Mesenchymal stem cell (in vitro differentiated cells and primary cell): ENCODE measurements around the gene TREML1.

Experiments used
- DNase-seq: peaks from one replicate; pipeline ENCODE4 v3.0.0-alpha.2; 2013
- H2AFZ ChIP-seq: one replicate; pipeline ENCODE4 v1.6.1; 2013; ENCODE audit warnings: low read depth, mild to moderate bottlenecking, control low read depth, inconsistent platforms, low read length, moderate library complexity
- H2AK5ac ChIP-seq: 2 replicates; pipeline ENCODE4 v1.6.1; 2013; ENCODE audit warnings: low read length, moderate library complexity, mild to moderate bottlenecking, inconsistent platforms; ENCODE audit not compliant: severe bottlenecking
- H2BK120ac ChIP-seq: one replicate; pipeline ENCODE4 v1.6.1; 2013; ENCODE audit warnings: low read depth, mild to moderate bottlenecking, inconsistent platforms, low read length, moderate library complexity
- H2BK12ac ChIP-seq, 2 experiments: one replicate each; pipeline ENCODE4 v1.6.1; 2013; ENCODE audit warnings: inconsistent platforms in 2 of 2, low read length in 2 of 2, mild to moderate bottlenecking in 2 of 2, moderate library complexity in 2 of 2, control low read depth in 1 of 2
- H2BK15ac ChIP-seq: one replicate; pipeline ENCODE4 v1.6.1; 2013; ENCODE audit warnings: mild to moderate bottlenecking, low read depth, inconsistent platforms; ENCODE audit not compliant: poor library complexity, severe bottlenecking
- H2BK5ac ChIP-seq: 2 replicates; pipeline ENCODE4 v1.6.1; 2013; ENCODE audit warnings: low read depth, mild to moderate bottlenecking, low read length, control low read depth, inconsistent platforms; ENCODE audit not compliant: poor library complexity, severe bottlenecking
- H3K14ac ChIP-seq, 2 experiments: one replicate each; pipeline ENCODE4 v1.6.1; 2013; ENCODE audit warnings: inconsistent platforms in 2 of 2, low read length in 2 of 2, control low read depth in 1 of 2, mild to moderate bottlenecking in 1 of 2, moderate library complexity in 1 of 2
- H3K18ac ChIP-seq, 2 experiments: one replicate each; pipeline ENCODE4 v1.6.1; 2013; ENCODE audit warnings: inconsistent platforms in 2 of 2, low read length in 2 of 2, control low read depth in 1 of 2, low read depth in 1 of 2, mild to moderate bottlenecking in 1 of 2
- H3K23ac ChIP-seq, 2 experiments: one replicate each; pipeline ENCODE4 v1.6.1; 2013; ENCODE audit warnings: inconsistent platforms in 2 of 2, low read length in 2 of 2, mild to moderate bottlenecking in 2 of 2, moderate library complexity in 2 of 2, control low read depth in 1 of 2
- H3K27ac ChIP-seq: 2 replicates; pipeline ENCODE4 v1.5.1; 2013; ENCODE audit warnings: mild to moderate bottlenecking, moderate library complexity, low read length, control low read depth, inconsistent platforms; ENCODE audit not compliant: poor library complexity, severe bottlenecking
- H3K27me3 ChIP-seq, 2 experiments: 2 replicates each; pipeline versions ENCODE4 v1.6.1 to v1.7.0; 2013; ENCODE audit warnings: low read length in 2 of 2, mild to moderate bottlenecking in 2 of 2, moderate library complexity in 2 of 2, control low read depth in 1 of 2, inconsistent platforms in 1 of 2; ENCODE audit not compliant: control insufficient read depth in 1 of 2, insufficient read depth in 1 of 2
- H3K36me3 ChIP-seq, 2 experiments: 2 replicates each; pipeline versions ENCODE4 v1.6.1 to v1.7.0; 2013; ENCODE audit warnings: low read length in 2 of 2, control low read depth in 1 of 2, inconsistent platforms in 1 of 2, low read depth in 1 of 2, mild to moderate bottlenecking in 1 of 2; ENCODE audit not compliant: insufficient read depth in 2 of 2, control insufficient read depth in 1 of 2
- H3K4ac ChIP-seq, 2 experiments: one replicate each; pipeline ENCODE4 v1.6.1; 2013; ENCODE audit warnings: inconsistent platforms in 2 of 2, low read length in 2 of 2, mild to moderate bottlenecking in 2 of 2, moderate library complexity in 2 of 2, control low read depth in 1 of 2, low read depth in 1 of 2
- H3K4me1 ChIP-seq: 2 replicates; pipeline ENCODE4 v1.6.1; 2013; ENCODE audit warnings: low read depth, low read length, control low read depth; ENCODE audit not compliant: control insufficient read depth, insufficient read depth
- H3K4me2 ChIP-seq: 2 replicates; pipeline ENCODE4 v1.6.1; 2013; ENCODE audit warnings: low read length, mild to moderate bottlenecking, inconsistent platforms; ENCODE audit not compliant: poor library complexity, severe bottlenecking
- H3K4me3 ChIP-seq, 2 experiments: 2 replicates each; pipeline versions ENCODE4 v1.5.1 to v1.7.0; 2013; ENCODE audit warnings: low read length in 2 of 2, mild to moderate bottlenecking in 2 of 2, control low read depth in 1 of 2, low read depth in 1 of 2; ENCODE audit not compliant: insufficient read depth in 1 of 2
- H3K79me1 ChIP-seq: replicated peaks from 2 replicates; pipeline ENCODE4 v1.6.1; 2013; ENCODE audit warnings: mild to moderate bottlenecking, control low read depth, low read length, inconsistent platforms; ENCODE audit not compliant: poor library complexity, severe bottlenecking
- H3K9ac ChIP-seq: 2 replicates; pipeline ENCODE4 v1.7.0; 2013; ENCODE audit warnings: mild to moderate bottlenecking, low read length, moderate library complexity
- H3K9me3 ChIP-seq: 2 replicates; pipeline ENCODE4 v1.7.0; 2013; ENCODE audit warnings: mild to moderate bottlenecking, low read length; ENCODE audit not compliant: control insufficient read depth
- H4K8ac ChIP-seq: one replicate; pipeline ENCODE4 v1.6.1; 2013; ENCODE audit warnings: inconsistent platforms, mild to moderate bottlenecking, low read length, moderate library complexity
- H4K91ac ChIP-seq: one replicate; pipeline ENCODE4 v1.6.1; 2013; ENCODE audit warnings: mild to moderate bottlenecking, low read length, inconsistent platforms
- WGBS: methylation state at CpG from one replicate; pipeline ENCODE4 v1.1.7; 2013; ENCODE audit warnings: mixed read lengths; 5-methylcytosine and 5-hydroxymethylcytosine counted together

Gene TREML1

DNA sequence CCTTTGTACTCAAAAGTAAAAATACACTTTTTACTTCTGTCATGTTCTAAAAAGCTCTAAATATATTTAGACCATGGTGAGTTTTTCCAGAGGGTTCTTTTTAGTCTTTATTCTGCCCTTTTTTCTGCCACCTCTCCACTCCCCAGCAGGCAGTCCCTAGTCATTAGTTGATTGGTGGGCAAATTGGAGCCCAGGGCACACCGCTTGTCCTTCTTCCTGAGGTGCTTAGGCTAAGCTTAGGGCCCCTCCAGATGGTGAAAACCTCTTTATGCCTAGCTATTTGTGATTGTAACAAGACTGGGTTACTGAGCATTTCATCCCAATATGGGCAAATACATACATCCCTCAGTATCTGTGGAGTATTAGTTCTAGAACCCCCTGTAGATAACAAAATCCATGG is 6.2 kb downstream of the TREML1 start:
- H3K79me1 ChIP-seq = no peaks in the 10 kb centered on the region
- H2BK15ac ChIP-seq = no peak overlapping the region
- H3K4me1 ChIP-seq = no peaks in the 10 kb centered on the region
- H3K4ac ChIP-seq = no peak overlapping the region
- no peaks in the 10 kb centered on the region for H3K9me3 ChIP-seq
- no peak for DNase-seq
- no peak overlapping the region for H3K4me3 ChIP-seq
- H3K36me3 ChIP-seq = peaks cover 0 to 10% of the 10 kb centered on the region in 2 experiments
- no peak overlapping the region for H2AK5ac ChIP-seq
- WGBS = no CpG with 5 or more reads among the region's 1 CpG
- no peak overlapping the region for H3K18ac ChIP-seq
- no peak overlapping the region for H3K9ac ChIP-seq
- H4K91ac ChIP-seq = no peak overlapping the region
- H3K27ac ChIP-seq = no peak overlapping the region
- no peak overlapping the region for H2AFZ ChIP-seq
- H3K23ac ChIP-seq = no peak overlapping the region
- no peak overlapping the region for H2BK5ac ChIP-seq
- H2BK12ac ChIP-seq = no peak overlapping the region
- no peak overlapping the region for H3K4me2 ChIP-seq
- H4K8ac ChIP-seq = no peak overlapping the region
- no peak overlapping the region for H3K14ac ChIP-seq
- H2BK120ac ChIP-seq = no peak overlapping the region
- H3K27me3 ChIP-seq = no peaks in the 10 kb centered on the region

DNA sequence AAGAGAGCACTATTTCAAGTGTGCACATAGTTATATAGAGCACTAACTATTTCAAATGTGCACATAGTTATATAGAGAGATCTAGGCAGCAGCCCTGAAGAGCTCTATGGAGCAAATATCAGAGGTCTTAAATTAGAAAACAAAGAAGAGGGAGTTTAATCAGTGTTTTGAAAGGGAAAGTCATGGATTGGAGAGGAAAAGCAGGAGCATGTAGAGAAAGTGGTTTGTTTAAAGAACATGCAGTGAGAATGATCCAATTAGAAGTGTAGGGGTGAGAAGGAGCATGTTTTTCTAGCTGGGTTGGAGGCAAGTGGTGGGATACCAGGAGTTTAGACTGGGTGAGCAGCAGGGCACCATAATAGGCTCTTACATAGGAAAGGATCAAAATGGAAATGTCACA is 17.2 kb downstream of the TREML1 start:
- Histone ChIP-seq H3K79me1 (no peaks in the 10 kb centered on the region), H2AFZ (no peak overlapping the region), H3K4me3 (no peak overlapping the region), H3K9me3 (no peaks in the 10 kb centered on the region), H2AK5ac (no peak overlapping the region), H3K9ac (no peak overlapping the region), H3K4me1 (no peaks in the 10 kb centered on the region), H3K4ac (no peak overlapping the region), H2BK12ac (no peak overlapping the region), H3K27ac (no peak overlapping the region), H2BK5ac (no peak overlapping the region), H4K91ac (no peak overlapping the region), H3K18ac (no peak overlapping the region), H2BK120ac (no peak overlapping the region), H3K4me2 (no peak overlapping the region), H3K23ac (no peak overlapping the region), H3K27me3 (no peaks in the 10 kb centered on the region), H3K36me3 (peaks cover 0 to 5% of the 10 kb centered on the region in 2 experiments), H4K8ac (no peak overlapping the region), H3K14ac (no peak overlapping the region), H2BK15ac (no peak overlapping the region)
- DNase-seq = no peak

DNA sequence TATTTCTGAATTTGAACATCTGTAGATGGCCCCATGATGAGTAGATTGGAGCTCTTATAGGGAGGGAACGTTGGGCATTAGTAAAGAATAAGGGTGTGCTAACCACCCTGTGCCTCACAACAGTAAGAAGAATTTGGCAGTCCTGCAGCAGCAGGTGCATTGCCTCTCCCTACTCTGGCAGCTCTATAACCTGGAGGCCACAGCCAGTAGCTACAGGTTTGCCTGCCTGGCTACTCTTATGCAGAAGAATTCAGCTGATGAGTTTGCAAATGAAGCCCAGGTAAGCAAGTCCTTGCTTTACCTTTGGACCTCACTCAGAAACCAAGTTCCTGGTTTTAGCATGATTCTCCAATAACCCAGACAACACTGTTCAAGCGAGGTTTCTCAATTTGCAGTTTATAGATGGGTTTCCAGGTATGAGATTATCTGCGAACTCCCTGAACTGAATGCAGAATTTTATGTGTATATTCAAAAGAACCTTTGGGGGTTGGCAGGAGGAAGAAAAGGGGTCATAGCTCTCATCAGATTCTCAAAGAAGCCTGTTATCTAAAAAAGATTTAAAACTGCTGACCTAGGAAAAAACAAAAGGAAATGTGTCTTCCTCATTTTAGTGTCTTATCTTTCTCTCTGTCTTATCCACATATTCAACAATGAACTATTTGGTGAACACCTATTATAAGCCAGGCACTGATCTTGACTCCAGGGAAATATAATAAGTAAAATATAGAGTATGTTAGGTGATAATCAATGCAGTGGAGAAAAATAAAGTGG is 18.9 kb downstream of the TREML1 start:
- DNase-seq = no peak

DNA sequence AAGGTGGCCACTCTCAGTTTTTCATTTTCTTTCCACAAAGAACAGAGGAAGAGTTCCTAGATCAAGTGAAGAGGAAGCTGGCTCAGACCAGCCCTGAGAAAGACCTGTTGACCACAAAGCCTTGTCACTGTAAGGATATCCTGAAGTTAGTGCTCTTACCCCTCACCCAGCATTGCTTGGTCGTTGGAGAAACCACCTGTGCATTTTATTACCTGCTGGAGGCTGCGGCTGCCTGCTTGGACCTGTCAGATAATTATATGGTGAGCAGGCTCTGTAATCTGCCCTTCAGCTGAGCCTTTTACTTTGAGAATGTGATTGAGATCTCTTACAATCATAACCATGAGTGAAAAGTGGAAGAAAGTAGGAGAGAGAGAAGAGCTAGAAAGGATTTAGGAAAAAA is 21.9 kb downstream of the TREML1 start:
- WGBS = 50% methylated on average over 2 of the region's 2 CpGs
- H2BK12ac ChIP-seq = no peak overlapping the region
- no peaks in the 10 kb centered on the region for H3K4me1 ChIP-seq
- no peak overlapping the region for H3K4ac ChIP-seq
- H3K9ac ChIP-seq = no peak overlapping the region
- H3K4me2 ChIP-seq = no peak overlapping the region
- H3K4me3 ChIP-seq = no peak overlapping the region
- no peak overlapping the region for H2BK15ac ChIP-seq
- no peaks in the 10 kb centered on the region for H3K9me3 ChIP-seq
- H3K36me3 ChIP-seq = no peaks in the 10 kb centered on the region
- H3K23ac ChIP-seq = no peak overlapping the region
- H3K18ac ChIP-seq = no peak overlapping the region
- H2BK5ac ChIP-seq = no peak overlapping the region
- no peak overlapping the region for H2BK120ac ChIP-seq
- no peak overlapping the region for H3K14ac ChIP-seq
- no peaks in the 10 kb centered on the region for H3K27me3 ChIP-seq
- no peak overlapping the region for H3K27ac ChIP-seq
- no peak overlapping the region for H2AFZ ChIP-seq
- H3K79me1 ChIP-seq = no peaks in the 10 kb centered on the region
- DNase-seq = no peak
- H4K91ac ChIP-seq = no peak overlapping the region
- no peak overlapping the region for H4K8ac ChIP-seq
- H2AK5ac ChIP-seq = no peak overlapping the region

More for the DNA sequence above, 18.9 kb downstream of the TREML1 start:
- Histone ChIP-seq H3K27ac (no peak overlapping the region), H2BK5ac (no peak overlapping the region), H2AFZ (no peak overlapping the region), H3K14ac (no peak overlapping the region), H3K79me1 (no peaks in the 10 kb centered on the region), H4K91ac (no peak overlapping the region), H3K36me3 (no peaks in the 10 kb centered on the region), H2BK12ac (no peak overlapping the region), H2BK120ac (no peak overlapping the region), H3K4ac (no peak overlapping the region), H3K18ac (no peak overlapping the region), H3K27me3 (no peaks in the 10 kb centered on the region), H2AK5ac (no peak overlapping the region), H4K8ac (no peak overlapping the region), H3K23ac (no peak overlapping the region), H3K9ac (no peak overlapping the region), H3K9me3 (no peaks in the 10 kb centered on the region), H3K4me1 (no peaks in the 10 kb centered on the region), H3K4me2 (no peak overlapping the region), H2BK15ac (no peak overlapping the region), H3K4me3 (no peak overlapping the region)
- 87% methylated on average over 2 of the region's 3 CpGs for WGBS
